SJSA1 (cell line): ENCODE measurements around the gene TBRG4. TPM values are rescaled to one million over a fixed set of nuclear protein-coding genes. Genes with fewer than 3 reads are reported as not detected.
"Not testable (repeated sequence)": the region's sequence is repeated elsewhere in the genome, so short reads cannot be mapped to it uniquely, and the experiment has no call there.

Experiments used
- DNase-seq, 2 experiments: peaks; one replicate each; pipeline ENCODE4 v3.0.0-alpha.2; 2015 to 2020; ENCODE audit warnings: low spot score in 2 of 2, low read depth in 1 of 2
- H3K27ac ChIP-seq: fragments of 250-450 bp; sonication (Bioruptor Pico); 2 replicates; pipeline ENCODE4 v1.5.1; 2020; ENCODE audit warnings: mild to moderate bottlenecking, moderate library complexity
- H3K27me3 ChIP-seq: fragments of 250-450 bp; sonication (Bioruptor Pico); replicated peaks from 2 replicates; pipeline ENCODE4 v1.5.1; 2020; ENCODE audit warnings: mild to moderate bottlenecking, moderate library complexity
- H3K36me3 ChIP-seq: fragments of 250-450 bp; sonication (Bioruptor Pico); 2 replicates; pipeline ENCODE4 v1.5.1; 2020; ENCODE audit warnings: mild to moderate bottlenecking
- H3K4me1 ChIP-seq: fragments of 250-450 bp; sonication (Bioruptor Pico); replicated peaks from 2 replicates; pipeline ENCODE4 v1.6.1; 2021; ENCODE audit warnings: mild to moderate bottlenecking
- H3K4me3 ChIP-seq: fragments of 250-450 bp; sonication (Bioruptor Pico); 2 replicates; pipeline ENCODE4 v1.5.1; 2020; ENCODE audit warnings: mild to moderate bottlenecking
- H3K9me3 ChIP-seq: fragments of 250-450 bp; sonication (Bioruptor Pico); replicated peaks from 2 replicates; pipeline ENCODE4 v1.5.1; 2020; ENCODE audit warnings: mild to moderate bottlenecking
- total RNA-seq: library from RNA; depleted of rRNA; stranded (reverse); fragments of >200 nt; shearing (Covaris generic); gene quantifications from 2 replicates; pipeline ENCODE4 v1.2.3, GENCODE V29; 2014; rRNA removed

The TBRG4 gene
- 54.9 and 67.4 TPM in 2 replicates for total RNA-seq

GRCh38 chr7:45111298-45112223 lies at the start of gene TBRG4:
TSS of gene TBRG4 (minus strand) at chr7:45111697. CDS start at chr7:45109237, 2,460 bp downstream.
- Histone ChIP-seq H3K4me3 (peak within 1 kb of the TSS; percentile 83), H3K9me3 (no peaks in the 10 kb centered on the region), H3K27ac (peak within 1 kb of the TSS; percentile 83), H3K27me3 (peaks cover 9% of the 10 kb centered on the region), H3K36me3 (peaks cover 37% of the 10 kb centered on the region), H3K4me1 (peaks cover 7% of the 10 kb centered on the region; the same call in 1 of the 2 replicates)
- DNase-seq: peak; percentile 93 to 98

DNA sequence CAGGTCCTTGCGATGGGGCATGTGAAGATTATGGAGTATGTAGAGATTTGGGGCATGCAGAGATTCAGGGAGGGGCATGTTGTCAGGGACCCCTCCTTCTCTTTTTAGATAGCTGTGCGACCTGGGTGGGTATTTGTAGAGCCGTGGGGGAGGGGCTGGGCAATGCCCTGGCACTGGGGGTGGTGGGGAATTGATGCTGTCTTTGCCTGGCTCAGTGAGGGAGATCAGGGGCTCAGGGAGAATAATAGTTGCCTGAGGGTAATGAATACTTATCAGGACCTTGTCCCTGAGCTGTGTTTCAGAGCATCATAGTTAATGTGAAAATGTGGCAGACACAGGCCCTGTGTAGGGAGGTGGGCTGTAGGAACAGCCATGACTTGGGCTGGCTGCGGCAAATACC lies 49.6 kb upstream of the TBRG4 start:
- H3K27me3 ChIP-seq: peaks cover 21% of the 10 kb centered on the region
- H3K4me1 ChIP-seq: no peaks in the 10 kb centered on the region
- no peaks in the 10 kb centered on the region for H3K36me3 ChIP-seq
- peaks cover 2% of the 10 kb centered on the region; the same call in 1 of the 2 replicates for H3K9me3 ChIP-seq
- no peak overlapping the region for H3K27ac ChIP-seq
- H3K4me3 ChIP-seq: no peak overlapping the region
- no peak for DNase-seq

- no peak for DNase-seq
- peaks cover 21% of the 10 kb centered on the region for H3K27me3 ChIP-seq
- peaks cover 2% of the 10 kb centered on the region; the same call in 1 of the 2 replicates for H3K9me3 ChIP-seq
Observed at GRCh38 chr7:45160417-45160881, 49.0 kb upstream of the TBRG4 start.

GRCh38 chr7:45159296-45159695 lies 47.8 kb upstream of the TBRG4 start:
- Histone ChIP-seq H3K9me3 (no peaks in the 10 kb centered on the region; the same call in 1 of the 2 replicates), H3K36me3 (no peaks in the 10 kb centered on the region), H3K4me3 (no peak overlapping the region), H3K27me3 (peaks cover 21% of the 10 kb centered on the region), H3K27ac (no peak overlapping the region), H3K4me1 (no peaks in the 10 kb centered on the region)
- DNase-seq: no peak

More at GRCh38 chr7:45160417-45160881, 49.0 kb upstream of the TBRG4 start:
- Histone ChIP-seq H3K4me3 (no peak overlapping the region), H3K27ac (no peak overlapping the region), H3K4me1 (no peaks in the 10 kb centered on the region), H3K36me3 (no peaks in the 10 kb centered on the region)

DNA sequence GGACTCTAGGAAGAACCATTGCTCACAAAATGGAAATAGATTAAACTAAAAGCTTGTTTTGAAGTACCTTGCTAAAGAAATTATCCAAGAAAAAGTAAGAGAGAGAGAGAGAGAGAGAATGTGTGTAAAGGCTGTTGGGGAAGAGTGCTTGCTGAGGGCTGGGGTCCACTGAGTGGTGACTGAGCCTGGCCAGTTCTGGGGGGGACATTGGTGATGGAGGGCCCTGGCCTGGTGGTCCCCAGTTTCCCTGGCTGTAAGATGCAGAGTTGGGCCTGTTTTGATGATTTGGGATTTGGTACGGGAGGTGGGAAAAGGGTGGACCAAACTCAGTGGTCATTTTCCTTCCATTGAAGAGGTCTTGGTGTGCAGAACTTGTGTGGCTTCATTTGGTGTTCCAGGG lies 47.0 kb upstream of the TBRG4 start:
- Histone ChIP-seq H3K9me3 (no peaks in the 10 kb centered on the region), H3K27me3 (peaks cover 21% of the 10 kb centered on the region), H3K4me1 (no peaks in the 10 kb centered on the region), H3K4me3 (no peak overlapping the region), H3K36me3 (no peaks in the 10 kb centered on the region), H3K27ac (no peak overlapping the region)
- no peak for DNase-seq

GRCh38 chr7:45157653-45158401 lies 46.3 kb upstream of the TBRG4 start, which contains the start of gene RAMP3:
TSS of gene RAMP3 (plus strand) at chr7:45157791. CDS start at chr7:45157829, 38 bp downstream.
- Histone ChIP-seq H3K36me3 (no peaks in the 10 kb centered on the region), H3K4me1 (no peaks in the 10 kb centered on the region), H3K9me3 (no peaks in the 10 kb centered on the region), H3K4me3 (no peak within 1 kb of the TSS), H3K27ac (no peak within 1 kb of the TSS), H3K27me3 (peaks cover 21% of the 10 kb centered on the region)
- DNase-seq: no peak

- no peaks in the 10 kb centered on the region for H3K9me3 ChIP-seq
- no peaks in the 10 kb centered on the region for H3K36me3 ChIP-seq
- peaks cover 21% of the 10 kb centered on the region for H3K27me3 ChIP-seq
- no peak for DNase-seq
- H3K4me1 ChIP-seq: no peaks in the 10 kb centered on the region
- no peak overlapping the region for H3K27ac ChIP-seq
- H3K4me3 ChIP-seq: no peak overlapping the region
Observed at GRCh38 chr7:45157286-45157652, 45.8 kb upstream of the TBRG4 start.

DNA sequence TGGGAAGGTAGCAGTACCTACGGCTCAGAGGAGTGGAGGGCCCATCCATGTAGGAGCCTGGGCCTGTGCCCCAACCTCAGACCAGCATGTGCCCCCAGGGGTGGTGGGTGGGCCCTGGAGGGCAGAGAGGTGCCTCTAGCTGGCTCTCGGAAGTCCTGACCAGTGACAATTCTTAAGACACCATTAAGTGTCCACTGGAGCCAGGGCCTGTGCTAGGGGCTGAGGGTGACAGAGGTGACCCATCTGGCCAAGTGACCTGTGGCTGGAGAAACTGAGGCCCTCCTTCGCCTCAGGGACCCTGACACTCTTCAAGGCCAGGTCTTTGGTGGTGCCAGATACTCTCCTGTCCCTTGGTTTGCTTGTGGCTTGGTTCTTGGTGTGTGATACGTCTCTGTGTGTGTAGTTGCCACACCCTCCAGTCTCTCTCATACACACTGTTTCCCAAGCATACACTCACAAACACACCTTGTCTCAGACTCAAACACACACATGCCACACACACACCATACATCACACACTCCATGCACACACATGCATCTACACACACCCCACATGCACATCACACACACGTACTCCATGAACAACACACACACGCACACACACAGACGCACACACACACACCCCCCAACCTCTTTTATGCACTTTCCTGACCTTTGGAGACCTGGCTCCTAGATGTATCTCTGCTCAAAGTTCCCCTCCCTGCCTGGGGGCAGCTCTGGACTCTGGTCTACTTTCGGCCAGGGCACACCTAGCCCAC lies 45.2 kb upstream of the TBRG4 start:
- DNase-seq: no peak
- no peak overlapping the region for H3K4me3 ChIP-seq
- no peaks in the 10 kb centered on the region for H3K4me1 ChIP-seq
- no peak overlapping the region for H3K27ac ChIP-seq
- no peaks in the 10 kb centered on the region for H3K9me3 ChIP-seq
- peaks cover 21% of the 10 kb centered on the region for H3K27me3 ChIP-seq
- no peaks in the 10 kb centered on the region for H3K36me3 ChIP-seq

DNA sequence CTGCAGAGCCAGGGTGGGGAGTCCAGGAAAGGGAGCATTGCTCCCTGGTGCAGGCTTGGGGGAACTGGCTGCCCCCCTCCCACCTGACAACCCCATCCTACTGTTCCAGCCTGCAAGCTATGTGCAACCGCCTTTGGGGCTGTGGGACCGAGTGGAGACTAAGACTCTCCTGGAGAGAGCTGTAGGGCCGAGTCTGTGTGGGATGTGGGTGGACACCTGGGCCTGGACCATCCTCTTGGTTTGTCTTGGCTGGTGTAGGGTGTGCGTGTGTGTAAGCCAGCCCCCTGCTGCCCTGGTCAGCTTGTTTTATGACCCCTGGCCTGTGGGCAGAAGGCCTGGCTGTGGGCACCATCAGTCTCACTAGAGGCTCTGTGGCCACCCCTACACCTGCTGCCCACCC lies 44.4 kb upstream of the TBRG4 start:
- no peak overlapping the region for H3K27ac ChIP-seq
- H3K36me3 ChIP-seq: no peaks in the 10 kb centered on the region
- no peak for DNase-seq
- peaks cover 21% of the 10 kb centered on the region for H3K27me3 ChIP-seq
- no peaks in the 10 kb centered on the region for H3K9me3 ChIP-seq
- H3K4me3 ChIP-seq: no peak overlapping the region
- H3K4me1 ChIP-seq: no peaks in the 10 kb centered on the region

GRCh38 chr7:45155357-45155900 lies 43.9 kb upstream of the TBRG4 start:
- Histone ChIP-seq H3K4me3 (no peak overlapping the region), H3K27me3 (peaks cover 21% of the 10 kb centered on the region)

GRCh38 chr7:45153861-45154260 lies 42.4 kb upstream of the TBRG4 start:
- DNase-seq, H3K36me3 ChIP-seq, H3K4me1 ChIP-seq, H3K27ac ChIP-seq, H3K9me3 ChIP-seq, H3K4me3 ChIP-seq: not testable (repeated sequence)
- H3K27me3 ChIP-seq: peaks cover 26% of the 10 kb centered on the region

More at GRCh38 chr7:45155357-45155900, 43.9 kb upstream of the TBRG4 start:
- Histone ChIP-seq H3K27ac (no peak overlapping the region), H3K9me3 (no peaks in the 10 kb centered on the region), H3K36me3 (no peaks in the 10 kb centered on the region), H3K4me1 (no peaks in the 10 kb centered on the region)
- DNase-seq: no peak

- H3K27me3 ChIP-seq: peaks cover 20% of the 10 kb centered on the region
- no peak overlapping the region for H3K27ac ChIP-seq
- no peaks in the 10 kb centered on the region for H3K36me3 ChIP-seq
- H3K4me3 ChIP-seq: no peak overlapping the region
- H3K4me1 ChIP-seq: no peaks in the 10 kb centered on the region
- H3K9me3 ChIP-seq: no peaks in the 10 kb centered on the region
- no peak for DNase-seq
Observed at GRCh38 chr7:45153233-45153632, 41.7 kb upstream of the TBRG4 start.

GRCh38 chr7:45151967-45152366 lies 40.5 kb upstream of the TBRG4 start:
- no peaks in the 10 kb centered on the region for H3K9me3 ChIP-seq
- no peak for DNase-seq

More at GRCh38 chr7:45151967-45152366, 40.5 kb upstream of the TBRG4 start:
- H3K4me3 ChIP-seq: no peak overlapping the region
- no peaks in the 10 kb centered on the region for H3K4me1 ChIP-seq
- no peaks in the 10 kb centered on the region for H3K36me3 ChIP-seq
- no peak overlapping the region for H3K27ac ChIP-seq
- H3K27me3 ChIP-seq: peaks cover 16% of the 10 kb centered on the region; the same call in 1 of the 2 replicates
